Measurements from ENCODE around the gene TUBA4B.

TUBA4B gene

DNA sequence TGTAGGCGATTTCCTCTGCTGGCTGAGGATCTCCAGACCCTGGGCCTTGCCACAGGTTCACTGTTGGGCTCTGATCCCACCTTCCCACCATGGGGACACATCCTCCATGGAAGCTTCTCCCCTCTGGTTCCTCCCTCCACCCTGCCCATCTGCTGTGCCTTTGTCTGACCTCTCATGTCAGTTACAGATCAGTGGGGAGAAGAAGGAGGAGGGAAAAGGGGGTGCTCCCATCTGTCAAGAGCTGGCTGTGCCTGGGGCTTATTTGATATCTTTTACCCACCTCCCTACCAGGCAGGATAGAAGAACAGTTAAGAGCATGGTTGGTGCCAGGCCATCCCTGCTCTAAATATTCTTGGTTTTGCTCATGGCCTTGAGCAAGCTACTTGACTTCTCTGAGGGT, 13.8 kb downstream of the TUBA4B start:
- intact Hi-C loops (cut with DNase I), result no loop called here
- no peak for DNase-seq

DNA sequence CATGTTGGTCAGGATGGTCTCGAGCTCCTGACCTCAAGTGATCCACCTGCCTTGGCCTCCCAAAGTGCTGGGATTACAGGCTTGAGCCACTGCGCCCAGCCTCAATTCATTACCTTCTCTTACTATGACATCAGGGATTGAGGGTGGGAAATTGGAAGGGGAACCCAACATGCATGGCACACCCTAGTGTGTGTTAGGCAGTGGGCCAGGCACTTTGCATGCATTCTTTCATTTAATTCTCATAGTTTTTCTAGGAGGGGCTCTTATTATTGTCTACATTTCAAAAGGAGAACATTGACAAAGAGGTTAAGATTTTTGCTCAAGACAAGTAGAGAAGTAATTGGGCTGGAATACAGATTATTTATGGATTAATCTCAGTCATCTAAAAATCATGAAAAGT, 15.3 kb downstream of the TUBA4B start:
- no peak for DNase-seq
- intact Hi-C loops (cut with DNase I), result no loop called here

DNA sequence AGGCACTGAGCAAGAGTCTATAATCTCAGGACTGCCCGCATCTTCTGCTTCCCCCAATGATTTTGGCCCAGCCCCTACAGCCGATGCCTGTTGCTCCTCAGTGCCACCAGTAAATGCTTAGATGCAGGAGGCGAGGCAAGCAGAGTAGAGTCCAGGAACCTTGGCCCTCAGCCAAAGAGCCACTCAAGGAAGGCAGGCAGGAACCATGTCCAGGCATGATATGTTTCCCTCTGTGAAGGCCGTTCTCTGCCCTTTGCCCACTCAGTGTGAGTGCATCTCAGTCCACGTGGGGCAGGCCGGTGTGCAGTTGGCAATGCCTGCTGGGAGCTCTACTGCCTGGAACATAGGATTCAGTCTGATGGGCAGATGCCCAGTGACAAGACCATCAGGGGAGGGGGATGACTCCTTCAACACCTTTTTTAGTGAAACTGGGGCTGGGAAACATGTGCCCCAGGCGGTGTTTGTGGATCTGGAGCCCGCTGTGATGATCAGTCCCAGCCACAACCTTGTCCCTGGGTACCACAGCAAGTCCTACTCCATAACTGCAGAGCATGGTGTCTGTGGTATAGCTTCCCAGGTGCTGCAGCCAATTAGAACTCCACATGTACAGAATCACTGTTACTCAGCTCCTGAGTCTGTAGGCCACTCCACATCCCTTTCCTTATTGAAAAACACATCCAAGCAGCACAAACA, 16.5 kb downstream of the TUBA4B start:
- intact Hi-C loops (cut with DNase I), result no loop called here
- no peak for DNase-seq

DNA sequence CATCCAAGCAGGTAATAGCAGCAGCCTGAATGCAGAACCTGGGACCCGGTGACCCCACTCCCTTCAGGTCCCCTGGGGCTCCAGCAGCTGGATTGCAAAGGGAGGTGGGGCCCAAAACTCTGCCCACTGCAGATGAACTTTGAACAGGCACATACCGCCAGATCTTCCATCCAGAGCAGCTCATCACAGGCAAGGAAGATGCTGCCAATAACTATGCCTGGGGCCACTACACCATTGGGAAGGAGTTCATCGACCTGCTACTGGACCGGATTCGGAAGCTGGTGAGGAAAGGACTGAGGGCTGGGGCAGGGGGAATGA, 17.0 kb downstream of the TUBA4B start:
- DNase-seq, result no peak
- intact Hi-C loops (cut with DNase I), result no loop called here

DNA sequence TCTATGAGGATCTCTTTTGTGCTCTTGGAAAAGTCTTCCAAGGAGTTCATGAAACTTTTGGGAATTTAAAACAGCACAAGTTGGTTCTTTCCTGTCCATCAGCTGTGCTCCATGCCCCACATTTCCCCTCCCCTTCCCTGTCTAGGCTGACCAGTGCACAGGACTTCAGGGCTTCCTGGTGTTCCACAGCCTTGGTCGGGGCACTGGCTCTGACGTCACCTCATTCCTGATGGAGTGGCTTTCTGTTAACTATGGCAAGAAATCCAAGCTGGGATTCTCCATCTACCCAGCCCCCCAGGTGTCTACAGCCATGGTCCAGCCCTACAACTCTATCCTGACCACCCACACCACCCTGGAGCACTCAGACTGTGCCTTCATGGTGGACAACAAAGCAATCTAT, 18.0 kb downstream of the TUBA4B start:
- intact Hi-C loops (cut with DNase I), result no loop called here
- DNase-seq, result peak in 1 of 42 donors; percentile 1

DNA sequence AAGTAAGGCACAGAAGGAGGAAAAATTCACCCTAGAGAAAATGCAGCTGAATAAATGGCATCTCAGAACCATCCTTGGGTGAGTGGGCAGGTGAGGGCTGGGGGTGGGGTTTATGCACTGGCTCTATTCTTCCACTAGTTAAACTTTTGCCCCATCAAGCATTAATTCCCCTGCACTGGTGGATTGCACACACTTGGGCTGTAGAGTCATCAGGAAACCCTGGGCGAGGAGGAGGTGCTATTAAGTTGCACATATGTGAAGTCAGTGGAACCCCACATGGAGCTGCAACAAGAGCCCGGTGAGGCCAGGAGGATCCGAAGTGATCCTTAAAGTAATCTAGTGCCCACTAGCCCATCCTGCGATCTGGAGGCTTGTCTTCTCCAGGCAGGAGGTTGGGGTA, 19.3 kb downstream of the TUBA4B start:
- intact Hi-C loops (cut with DNase I), result no loop called here
- peak in 1 of 42 donors; percentile 1 for DNase-seq

DNA sequence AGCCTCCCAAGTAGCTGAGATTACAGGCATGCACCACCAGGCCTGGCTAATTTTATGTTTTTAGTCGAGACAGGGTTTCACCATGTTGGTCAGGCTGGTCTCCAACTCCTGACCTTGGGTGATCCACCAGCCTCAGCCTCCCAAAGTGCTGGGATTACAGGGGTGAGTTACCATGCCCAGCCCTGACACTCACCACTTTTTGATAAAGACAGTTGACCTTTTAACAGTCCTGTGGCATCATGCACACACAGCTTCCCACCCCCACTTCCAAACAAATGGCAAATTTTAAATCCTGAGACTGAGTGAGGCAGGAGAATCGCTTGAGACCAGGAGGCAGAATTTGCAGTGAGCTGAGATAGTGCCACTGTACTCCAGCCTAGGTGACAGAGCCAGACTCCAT, 20.0 kb downstream of the TUBA4B start:
- intact Hi-C loops (cut with DNase I), result no loop called here
- no peak for DNase-seq

DNA sequence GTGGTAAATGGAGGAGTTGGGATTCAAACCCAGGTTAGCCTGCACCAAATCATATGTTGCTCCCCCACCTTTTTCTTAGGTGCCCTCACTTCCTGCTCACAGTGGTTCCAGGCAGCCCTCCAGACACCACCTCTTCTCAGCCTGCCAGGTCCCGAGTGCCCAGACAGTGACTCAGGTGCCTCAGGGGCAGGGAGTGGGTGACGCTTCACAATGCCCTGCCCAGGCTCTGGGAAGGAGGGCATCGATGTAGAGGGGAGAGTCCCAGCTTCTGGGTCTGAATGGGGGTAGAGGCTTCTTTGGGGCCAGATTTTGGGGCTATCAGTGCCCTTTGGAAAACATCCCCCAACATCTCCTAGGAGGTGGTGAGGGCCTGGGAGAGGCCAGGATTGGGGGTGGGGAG, 20.9 kb downstream of the TUBA4B start:
- intact Hi-C loops (cut with DNase I), result no loop called here
- peak in 1 of 42 donors; percentile 5 for DNase-seq

DNA sequence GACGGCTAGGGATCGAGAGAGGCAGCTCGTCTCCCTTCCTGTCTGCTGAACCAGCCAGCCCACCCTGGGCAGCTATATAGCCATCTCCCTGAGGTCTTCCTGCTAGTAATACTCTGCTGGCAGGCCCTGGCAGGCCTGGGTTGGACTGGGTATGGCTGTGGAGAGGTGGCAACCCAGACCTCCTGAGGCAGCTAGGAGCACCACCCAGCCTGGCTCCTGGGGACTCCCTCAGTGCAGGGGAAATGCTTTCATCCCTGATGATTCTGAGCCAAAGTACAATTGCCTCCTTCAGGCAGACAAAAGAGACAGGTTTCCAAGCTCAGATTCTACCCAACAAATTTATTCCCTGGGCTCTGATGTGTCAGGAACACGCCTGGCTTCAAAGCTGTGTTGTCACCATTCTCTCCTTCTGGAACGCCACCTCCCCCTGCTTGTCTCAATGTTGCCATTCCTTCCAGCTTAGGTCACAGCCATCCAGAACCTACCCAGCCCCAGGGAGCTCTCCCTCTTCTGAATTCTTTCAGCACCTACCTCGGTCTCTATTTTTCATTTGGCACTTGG, 21.4 kb downstream of the TUBA4B start:
- intact Hi-C loops (cut with DNase I), result no loop called here
- DNase-seq, result peak in 9 of 42 donors; percentile 28 to 71 (median 54)

DNA sequence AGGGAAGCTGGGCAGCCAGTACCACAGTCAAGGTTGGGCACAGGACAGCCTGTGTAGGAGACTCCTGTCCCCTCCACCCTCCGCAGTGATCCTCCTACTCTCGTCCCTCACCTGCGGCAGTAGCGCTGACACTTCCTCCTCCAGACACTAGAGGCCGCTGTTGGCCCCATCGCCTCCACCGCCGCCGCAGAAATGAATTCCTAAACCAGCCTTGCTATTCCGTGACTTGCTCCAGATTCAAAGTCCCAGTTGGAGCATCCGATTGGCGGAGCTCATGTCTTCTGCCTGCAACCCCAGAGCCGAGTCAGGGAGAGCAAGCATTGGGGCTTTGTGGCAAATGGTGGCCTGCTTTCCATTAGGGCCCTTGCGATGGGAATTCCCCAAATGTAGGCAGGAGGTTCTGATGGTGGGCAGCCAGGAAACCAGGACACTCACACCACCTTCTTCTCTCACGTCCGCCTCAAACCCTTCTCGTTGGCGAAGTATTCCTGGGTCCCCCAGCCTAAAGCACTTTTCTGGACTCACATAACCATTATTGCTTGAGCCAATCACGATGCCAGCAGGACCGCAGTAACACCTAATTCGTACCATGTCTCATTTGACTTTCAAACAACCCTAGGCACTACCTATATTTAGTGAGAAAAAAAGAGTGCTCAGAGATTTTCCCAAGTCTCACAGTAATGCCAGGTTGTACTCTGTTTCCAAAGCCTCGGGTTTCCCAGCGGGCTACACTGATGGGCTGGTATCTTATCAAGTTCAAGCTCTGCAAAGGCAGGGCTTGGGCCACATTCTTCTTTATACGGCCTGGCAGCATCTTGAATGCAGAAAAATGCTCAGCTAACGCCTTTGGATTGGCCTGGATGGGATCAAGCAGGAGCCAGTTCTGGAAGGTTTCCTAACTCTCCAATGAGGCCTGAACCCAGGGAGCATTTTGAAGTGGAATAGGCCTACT, 24.9 kb downstream of the TUBA4B start:
- intact Hi-C loops (cut with DNase I), result loop anchor here (2.0 kb wide), 2 partner anchors 17 to 71 kb away; partner anchors contain the start of gene ZFAND2B
- DNase-seq, result peak; percentile 80 to 95 (median 89)

DNA sequence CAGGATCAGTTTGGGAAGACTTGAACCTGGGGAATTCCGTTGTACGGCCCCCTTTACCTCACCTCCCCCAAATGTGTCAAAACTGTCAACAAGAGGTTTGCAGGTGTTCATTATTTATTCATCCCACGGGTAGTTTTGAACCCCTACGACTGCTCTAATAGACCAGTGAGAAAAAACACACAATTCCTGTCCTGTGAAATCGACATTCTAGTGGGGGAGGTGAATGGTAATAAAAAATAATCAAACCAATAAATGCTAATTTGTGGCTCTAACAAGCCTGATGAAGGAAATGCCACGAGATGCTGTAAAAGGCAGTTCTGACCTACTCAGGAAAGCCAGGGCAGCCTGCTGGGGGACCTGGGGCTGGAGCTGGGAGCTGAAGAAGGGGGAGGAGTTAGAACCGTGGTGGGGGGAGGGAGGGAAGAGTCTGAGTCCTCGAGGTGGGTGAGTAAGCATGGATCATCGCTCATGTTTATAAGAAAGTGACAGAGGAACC, 25.7 kb downstream of the TUBA4B start:
- no peak for DNase-seq
- intact Hi-C loops (cut with DNase I), result loop anchor here (2.0 kb wide), 2 partner anchors 16 to 72 kb away; partner anchors contain the start of gene ZFAND2B

DNA sequence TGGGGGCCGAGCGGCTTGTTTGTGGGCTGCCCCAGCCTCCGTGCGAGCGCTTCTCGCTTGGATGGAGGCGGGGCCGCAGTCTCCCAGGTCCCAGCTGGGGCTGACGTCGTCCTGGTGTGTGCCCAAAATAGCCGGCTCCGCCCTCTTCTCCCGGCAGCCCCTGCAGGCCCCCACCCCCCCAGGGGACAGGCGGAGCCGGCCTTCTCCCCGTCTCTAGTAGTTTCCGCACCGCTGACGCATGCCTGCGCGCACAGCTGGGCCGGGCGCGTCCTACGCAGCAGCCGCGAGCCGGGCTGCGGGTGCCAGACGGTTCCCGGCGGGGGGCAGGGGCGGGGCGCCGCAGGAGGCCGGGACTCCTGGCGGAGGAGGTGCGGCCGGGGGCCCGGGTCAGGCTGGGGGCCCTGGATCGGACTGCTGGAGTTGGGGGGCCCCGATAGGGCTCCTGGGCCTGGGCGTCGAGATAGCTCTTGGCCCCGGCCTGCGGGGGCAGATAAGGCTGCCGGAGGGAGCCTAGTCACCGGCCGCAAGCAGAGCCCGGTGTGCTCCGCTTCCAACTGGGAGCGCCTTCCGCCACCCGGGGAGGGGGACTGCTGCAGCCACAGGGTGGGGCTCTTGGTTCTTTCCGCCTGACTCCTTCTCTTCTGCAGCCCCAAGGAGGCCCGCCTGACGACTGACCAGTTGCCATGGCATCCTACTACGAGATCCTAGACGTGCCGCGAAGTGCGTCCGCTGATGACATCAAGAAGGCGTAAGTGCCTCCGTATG, 26.3 kb downstream of the TUBA4B start, which contains the start of gene DNAJB2:
DNAJB2 (plus strand) TSS at position 216 of the 765 bp plus-strand sequence; CDS start at position 684, 468 bp downstream.
- intact Hi-C loops (cut with DNase I), result loop anchor here (2.0 kb wide), 2 partner anchors 15 to 73 kb away; partner anchors contain the start of gene ZFAND2B
- DNase-seq, result peak; percentile 98 to 100 (median 99)

DNA sequence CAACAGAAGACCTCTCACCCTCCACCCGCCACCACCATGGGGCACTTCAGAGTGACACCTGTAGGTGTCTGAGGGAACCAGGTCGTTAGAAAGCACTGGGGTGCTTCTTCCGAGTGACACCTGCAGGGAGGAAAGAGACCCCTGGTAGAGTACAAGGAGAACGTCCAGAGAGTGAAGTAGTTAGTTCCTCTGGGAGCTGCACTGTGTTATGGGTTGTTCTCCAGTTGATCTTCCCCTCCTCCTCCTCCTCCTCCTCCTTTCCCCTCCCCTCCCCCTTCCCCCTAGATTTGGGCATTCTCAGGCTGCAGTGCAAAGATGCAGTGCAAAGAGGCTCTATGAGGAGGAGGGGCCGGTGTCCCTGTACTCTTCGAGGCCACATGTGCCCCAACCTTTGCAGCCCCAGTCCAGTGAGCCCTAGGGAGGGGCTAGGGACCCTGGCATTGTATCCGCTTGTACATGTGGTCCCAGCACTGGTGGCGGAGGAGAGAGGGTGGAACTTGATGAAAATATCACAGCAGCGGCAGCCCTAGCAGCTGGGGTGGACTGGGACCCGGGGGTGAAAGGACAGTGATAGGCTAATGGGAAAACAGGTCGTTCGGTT, 27.0 kb downstream of the TUBA4B start:
- intact Hi-C loops (cut with DNase I), result loop anchor here (2.0 kb wide), 2 partner anchors 15 to 73 kb away; partner anchors contain the start of gene ZFAND2B

DNA sequence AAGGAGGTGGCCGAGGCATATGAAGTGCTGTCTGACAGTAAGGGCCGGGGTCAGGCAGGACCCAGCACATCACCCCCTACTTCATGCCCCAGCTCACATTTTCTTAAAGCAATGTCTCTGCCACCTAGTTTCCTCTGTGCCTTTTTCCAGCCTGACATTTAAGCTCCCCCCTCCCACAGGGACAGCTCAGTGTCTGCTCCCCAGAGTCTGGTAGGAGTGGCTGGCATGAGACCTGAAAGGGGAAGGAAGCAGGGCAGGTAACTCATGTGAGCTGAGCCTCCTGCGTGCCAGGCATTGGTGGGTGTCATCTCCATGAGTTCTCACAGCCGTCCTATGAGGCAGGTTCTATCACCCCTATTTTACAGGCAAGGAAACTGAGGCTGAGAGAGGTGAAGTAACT, 27.6 kb downstream of the TUBA4B start:
- intact Hi-C loops (cut with DNase I), result no loop called here
- peak in 3 of 42 donors; percentile 40 to 57 (median 51) for DNase-seq

More for the DNA sequence above, 27.0 kb downstream of the TUBA4B start:
- peak in 1 of 42 donors; percentile 56 for DNase-seq

DNA sequence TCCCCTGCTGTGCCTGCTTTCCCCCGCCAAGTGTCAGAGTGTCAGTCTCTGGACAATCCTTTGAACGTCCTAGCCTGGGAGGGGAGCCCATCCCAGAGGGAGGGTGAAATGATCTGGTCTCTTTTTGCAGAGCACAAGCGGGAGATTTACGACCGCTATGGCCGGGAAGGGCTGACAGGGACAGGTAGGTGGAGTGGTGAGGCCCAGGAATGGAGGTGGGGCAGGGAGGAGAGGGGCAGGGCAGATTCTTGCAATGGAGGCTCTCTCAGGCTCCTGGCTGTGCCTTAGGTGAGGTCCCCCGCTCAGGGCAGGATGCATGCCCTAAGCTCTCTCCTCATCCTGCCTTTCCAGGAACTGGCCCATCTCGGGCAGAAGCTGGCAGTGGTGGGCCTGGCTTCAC, 28.5 kb downstream of the TUBA4B start:
- DNase-seq, result no peak
- intact Hi-C loops (cut with DNase I), result no loop called here

DNA sequence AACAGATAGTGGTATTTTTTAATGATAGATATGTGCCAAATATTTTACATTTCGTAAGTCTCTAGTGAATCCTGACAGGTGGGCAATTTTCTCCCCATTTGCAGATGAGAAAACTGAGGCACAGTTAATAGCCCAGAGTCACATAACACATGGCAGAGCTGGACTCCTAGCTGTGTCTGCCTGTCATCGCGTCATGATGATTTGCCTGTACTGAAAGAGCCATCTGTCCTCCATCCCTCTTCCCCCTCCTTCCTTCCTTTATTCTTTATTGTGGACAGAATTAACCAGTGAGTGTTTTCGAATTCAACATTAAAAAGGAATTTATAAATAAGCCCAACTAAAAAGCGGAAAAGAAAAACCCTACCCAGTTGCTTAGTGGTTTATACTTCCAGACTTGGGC, 29.3 kb downstream of the TUBA4B start:
- intact Hi-C loops (cut with DNase I), result no loop called here
- DNase-seq, result peak in 30 of 42 donors; percentile 39 to 82 (median 67)

DNA sequence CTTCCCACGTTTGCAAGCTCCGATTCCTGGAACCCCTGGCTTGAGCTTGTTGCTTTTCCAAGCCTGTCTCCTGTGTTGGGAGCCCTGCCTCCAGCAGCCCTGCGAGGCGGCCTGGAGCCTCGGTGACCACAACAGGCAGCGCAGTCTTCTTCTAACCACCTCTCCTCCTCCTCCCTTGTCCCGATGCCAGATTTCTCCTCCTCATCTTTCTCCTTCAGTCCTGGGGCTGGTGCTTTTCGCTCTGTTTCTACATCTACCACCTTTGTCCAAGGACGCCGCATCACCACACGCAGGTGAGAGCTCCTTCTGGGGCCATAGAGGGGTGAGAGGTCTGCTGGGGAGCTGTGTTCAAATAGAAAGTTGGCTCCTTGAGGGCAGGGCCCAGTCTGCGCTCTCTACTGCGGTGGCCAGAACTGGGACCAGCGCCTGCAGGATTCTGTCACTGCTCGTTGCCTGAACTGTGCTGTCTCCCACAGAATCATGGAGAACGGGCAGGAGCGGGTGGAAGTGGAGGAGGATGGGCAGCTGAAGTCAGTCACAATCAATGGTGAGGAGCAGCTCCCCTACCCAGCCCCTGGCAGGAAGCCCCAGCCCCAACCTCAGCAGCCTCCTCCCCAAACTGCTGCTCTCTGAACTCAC, 30.0 kb downstream of the TUBA4B start:
- peak in 4 of 42 donors; percentile 8 to 40 (median 35) for DNase-seq

More for the DNA sequence above, 30.0 kb downstream of the TUBA4B start:
- intact Hi-C loops (cut with DNase I), result no loop called here

Data from head of caudate nucleus (tissue), 42 donors.